ENCODE results near the gene MBD2.

- TF ChIP-seq CTCF (IDR thresholded peaks at IDR 0.05; ENCODE audit: insufficient read depth, low read length, poor library complexity, severe bottlenecking) (no peak), EZH2phosphoT487 (conservative IDR thresholded peaks at IDR 0.05; ENCODE audit: low read length) (no peak)
These were observed 64.6 kb downstream of the MBD2 start for GRCh38 chr18:54159906-54160305.
